Neuronal stem cell (in vitro differentiated cells): ENCODE results near the gene OLFML2B.

Source experiments
- DNase-seq: peaks from one replicate; pipeline ENCODE4 v3.0.0-alpha.2; 2013; ENCODE audit warnings: low spot score
- H2AFZ ChIP-seq: one replicate; pipeline ENCODE4 v1.6.1; 2013; ENCODE audit warnings: mild to moderate bottlenecking, low read length, inconsistent platforms
- H2AK5ac ChIP-seq: 2 replicates; pipeline ENCODE4 v1.6.1; 2013; ENCODE audit warnings: low read depth, mild to moderate bottlenecking, inconsistent platforms, low read length, moderate library complexity, mixed read lengths
- H2BK120ac ChIP-seq: 2 replicates; pipeline ENCODE4 v1.6.1; 2013; ENCODE audit warnings: low read depth, mild to moderate bottlenecking, inconsistent platforms, low read length, moderate library complexity, mixed read lengths
- H2BK12ac ChIP-seq: one replicate; pipeline ENCODE4 v1.6.1; 2013; ENCODE audit warnings: low read length, inconsistent platforms
- H2BK15ac ChIP-seq: 2 replicates; pipeline ENCODE4 v1.6.1; 2013; ENCODE audit warnings: mild to moderate bottlenecking, low read length, inconsistent platforms, mixed read lengths
- H2BK5ac ChIP-seq: one replicate; pipeline ENCODE4 v1.6.1; 2013; ENCODE audit warnings: inconsistent platforms, mild to moderate bottlenecking, low read length, moderate library complexity
- H3K14ac ChIP-seq: one replicate; pipeline ENCODE4 v1.6.1; 2013; ENCODE audit warnings: low read length, inconsistent platforms
- H3K18ac ChIP-seq: 2 replicates; pipeline ENCODE4 v1.6.1; 2013; ENCODE audit warnings: low read length, inconsistent platforms
- H3K23ac ChIP-seq: 2 replicates; pipeline ENCODE4 v1.6.1; 2013; ENCODE audit warnings: low read depth, mild to moderate bottlenecking, mixed read lengths, low read length, inconsistent platforms; ENCODE audit not compliant: poor library complexity
- H3K27ac ChIP-seq: replicated peaks from 3 replicates; pipeline ENCODE4 v1.5.1; 2013; ENCODE audit warnings: low read length, inconsistent platforms
- H3K27me3 ChIP-seq, 3 experiments: 2 replicates each; pipeline ENCODE4 v1.6.1; 2013; ENCODE audit warnings: low read length in 3 of 3, mild to moderate bottlenecking in 2 of 3, inconsistent platforms in 1 of 3, low read depth in 1 of 3, mixed read lengths in 1 of 3, moderate library complexity in 1 of 3; ENCODE audit not compliant: control insufficient read depth in 3 of 3, insufficient read depth in 3 of 3
- H3K36me3 ChIP-seq, 2 donors: replicated peaks in 1 of 2; 2 replicates each; pipeline ENCODE4 v1.6.1; 2013; ENCODE audit warnings: low read length in 2 of 2; ENCODE audit not compliant: control insufficient read depth in 2 of 2, insufficient read depth in 2 of 2
- H3K4ac ChIP-seq: 2 replicates; pipeline ENCODE4 v1.6.1; 2013; ENCODE audit warnings: inconsistent platforms, mild to moderate bottlenecking, low read length, moderate library complexity
- H3K4me1 ChIP-seq, 2 donors: 1 replicate in 1 of 2; 2 replicates in 1 of 2; pipeline ENCODE4 v1.6.1; 2013; ENCODE audit warnings: low read length in 2 of 2, low read depth in 1 of 2; ENCODE audit not compliant: control insufficient read depth in 2 of 2, insufficient read depth in 1 of 2
- H3K4me2 ChIP-seq: one replicate; pipeline ENCODE4 v1.6.1; 2013; ENCODE audit warnings: mild to moderate bottlenecking, low read length, inconsistent platforms; ENCODE audit not compliant: insufficient read depth, poor library complexity, severe bottlenecking
- H3K4me3 ChIP-seq, 2 donors: 2 replicates each; pipeline ENCODE4 v1.5.1; 2013; ENCODE audit warnings: low read length in 2 of 2, mild to moderate bottlenecking in 2 of 2, inconsistent platforms in 1 of 2, moderate library complexity in 1 of 2
- H3K79me1 ChIP-seq: one replicate; pipeline ENCODE4 v1.6.1; 2013; ENCODE audit warnings: low read depth, mild to moderate bottlenecking, inconsistent platforms, low read length, moderate library complexity
- H3K9ac ChIP-seq: one replicate; pipeline ENCODE4 v1.6.1; 2013; ENCODE audit warnings: mild to moderate bottlenecking, low read depth, low read length, inconsistent platforms; ENCODE audit not compliant: poor library complexity
- H3K9me3 ChIP-seq, 2 donors: replicated peaks in 1 of 2; 2 replicates each; pipeline versions ENCODE3 to v1.6.1; 2013; ENCODE audit warnings: low read length in 2 of 2, mild to moderate bottlenecking in 2 of 2, inconsistent platforms in 1 of 2, low read depth in 1 of 2, mixed read lengths in 1 of 2, moderate library complexity in 1 of 2; ENCODE audit not compliant: control insufficient read depth in 2 of 2, insufficient read depth in 1 of 2
- H4K8ac ChIP-seq: one replicate; pipeline ENCODE4 v1.6.1; 2013; ENCODE audit warnings: low read depth, mild to moderate bottlenecking, inconsistent platforms, low read length, moderate library complexity
- H4K91ac ChIP-seq: one replicate; pipeline ENCODE4 v1.6.1; 2013; ENCODE audit warnings: low read length, low read depth, mild to moderate bottlenecking, inconsistent platforms; ENCODE audit not compliant: poor library complexity
- WGBS, 2 donors: extraction: QIAGEN DNeasy Blood & Tissue Kit; methylation state at CpG; one replicate each; pipeline ENCODE4 v1.1.7; 2013; ENCODE audit warnings: missing lambda C conversion rate in 2 of 2, mixed read lengths in 1 of 2; ENCODE audit not compliant: insufficient read length in 2 of 2, insufficient replicate concordance in 1 of 2; ENCODE audit errors: extremely low coverage in 2 of 2; 5-methylcytosine and 5-hydroxymethylcytosine counted together

OLFML2B gene

GRCh38 chr1:161941726-161942436, 81.8 kb downstream of the OLFML2B start:
- no peak overlapping the region for H3K18ac ChIP-seq
- H3K14ac ChIP-seq, result no peak overlapping the region
- WGBS, 2 donors, result no CpG with 5 or more reads among the region's 8 CpGs
- no peak overlapping the region for H4K8ac ChIP-seq
- no peak overlapping the region for H2BK120ac ChIP-seq
- H3K4me3 ChIP-seq, result no peak overlapping the region
- no peaks in the 10 kb centered on the region for H3K79me1 ChIP-seq
- H2AFZ ChIP-seq, result no peak overlapping the region
- H3K23ac ChIP-seq, result no peak overlapping the region
- H3K27me3 ChIP-seq, result no peaks in the 10 kb centered on the region
- H2BK12ac ChIP-seq, result no peak overlapping the region
- no peak overlapping the region for H3K27ac ChIP-seq
- H3K4me2 ChIP-seq, result no peak overlapping the region
- H2BK15ac ChIP-seq, result no peak overlapping the region
- no peak overlapping the region for H3K9ac ChIP-seq
- no peaks in the 10 kb centered on the region for H3K9me3 ChIP-seq
- H3K4me1 ChIP-seq, result peaks cover 0 to 9% of the 10 kb centered on the region in 2 donors
- no peak overlapping the region for H2BK5ac ChIP-seq
- no peak overlapping the region for H3K4ac ChIP-seq
- DNase-seq, result no peak
- no peak overlapping the region for H2AK5ac ChIP-seq
- peaks cover 0 to 5% of the 10 kb centered on the region in 2 donors for H3K36me3 ChIP-seq
- no peak overlapping the region for H4K91ac ChIP-seq

- Histone ChIP-seq H2AFZ (no peak overlapping the region), H4K91ac (no peak overlapping the region), H3K18ac (no peak overlapping the region), H3K14ac (no peak overlapping the region), H2BK5ac (no peak overlapping the region), H3K9ac (no peak overlapping the region), H3K4me3 (no peak overlapping the region), H2BK120ac (no peak overlapping the region), H2AK5ac (no peak overlapping the region), H3K4me1 (peaks cover 0 to under 1% of the 10 kb centered on the region in 2 donors), H3K36me3 (peaks cover 0 to 7% of the 10 kb centered on the region in 2 donors), H3K27me3 (no peaks in the 10 kb centered on the region), H3K9me3 (no peaks in the 10 kb centered on the region), H3K4me2 (no peak overlapping the region), H2BK12ac (no peak overlapping the region), H2BK15ac (no peak overlapping the region), H3K23ac (no peak overlapping the region), H3K79me1 (no peaks in the 10 kb centered on the region), H3K27ac (no peak overlapping the region), H4K8ac (no peak overlapping the region), H3K4ac (no peak overlapping the region)
- DNase-seq, result no peak
- WGBS, 2 donors, result no CpG with 5 or more reads among the region's 3 CpGs
Observed at GRCh38 chr1:161940866-161941591, 82.6 kb downstream of the OLFML2B start.

- H3K27me3 ChIP-seq, result no peaks in the 10 kb centered on the region
- no peak overlapping the region for H2BK120ac ChIP-seq
- no peak overlapping the region for H2BK5ac ChIP-seq
- H3K4me1 ChIP-seq, result no peaks in the 10 kb centered on the region
- no CpG with 5 or more reads among the region's 2 CpGs for WGBS, 2 donors
- H3K9me3 ChIP-seq, result no peaks in the 10 kb centered on the region
- H3K27ac ChIP-seq, result no peak overlapping the region
- no peak overlapping the region for H3K14ac ChIP-seq
- H2BK12ac ChIP-seq, result no peak overlapping the region
- no peak overlapping the region for H3K23ac ChIP-seq
- H4K8ac ChIP-seq, result no peak overlapping the region
- no peak overlapping the region for H3K4ac ChIP-seq
- H2BK15ac ChIP-seq, result no peak overlapping the region
- H3K4me2 ChIP-seq, result no peak overlapping the region
- H3K18ac ChIP-seq, result no peak overlapping the region
- H2AK5ac ChIP-seq, result no peak overlapping the region
- peaks cover 0 to 3% of the 10 kb centered on the region in 2 donors for H3K36me3 ChIP-seq
- no peak overlapping the region for H2AFZ ChIP-seq
- H3K9ac ChIP-seq, result no peak overlapping the region
- no peaks in the 10 kb centered on the region for H3K79me1 ChIP-seq
- no peak overlapping the region for H4K91ac ChIP-seq
- no peak for DNase-seq
- H3K4me3 ChIP-seq, result no peak overlapping the region
Observed at GRCh38 chr1:161936786-161937185, 86.9 kb downstream of the OLFML2B start.

GRCh38 chr1:161935264-161935663, 88.4 kb downstream of the OLFML2B start:
- H3K4me2 ChIP-seq, result no peak overlapping the region

More at GRCh38 chr1:161935264-161935663, 88.4 kb downstream of the OLFML2B start:
- Histone ChIP-seq H3K14ac (no peak overlapping the region), H3K27me3 (no peaks in the 10 kb centered on the region), H3K9ac (no peak overlapping the region), H3K36me3 (peaks cover 0 to 3% of the 10 kb centered on the region in 2 donors), H3K4ac (no peak overlapping the region), H3K9me3 (no peaks in the 10 kb centered on the region), H2BK120ac (no peak overlapping the region), H2AK5ac (no peak overlapping the region), H3K27ac (no peak overlapping the region), H2BK15ac (no peak overlapping the region), H3K79me1 (no peaks in the 10 kb centered on the region), H4K91ac (no peak overlapping the region), H3K4me1 (no peaks in the 10 kb centered on the region), H2BK5ac (no peak overlapping the region), H3K4me3 (no peak overlapping the region), H3K18ac (no peak overlapping the region), H2AFZ (no peak overlapping the region), H4K8ac (no peak overlapping the region), H2BK12ac (no peak overlapping the region), H3K23ac (no peak overlapping the region)
- no CpG with 5 or more reads among the region's 1 CpG for WGBS, 2 donors
- DNase-seq, result no peak
